Activated CD8-positive, alpha-beta memory T cell treated with anti-CD3 and anti-CD28 coated beads, Interleukin-2, amount 50 U/mL, for 1 hour (primary cell): ENCODE data around the gene GALNT4.

Experiments
- DNase-seq: peaks from one replicate; pipeline ENCODE4 v3.0.0-alpha.2; 2020; ENCODE audit errors: extremely low read depth

GALNT4 gene

DNA sequence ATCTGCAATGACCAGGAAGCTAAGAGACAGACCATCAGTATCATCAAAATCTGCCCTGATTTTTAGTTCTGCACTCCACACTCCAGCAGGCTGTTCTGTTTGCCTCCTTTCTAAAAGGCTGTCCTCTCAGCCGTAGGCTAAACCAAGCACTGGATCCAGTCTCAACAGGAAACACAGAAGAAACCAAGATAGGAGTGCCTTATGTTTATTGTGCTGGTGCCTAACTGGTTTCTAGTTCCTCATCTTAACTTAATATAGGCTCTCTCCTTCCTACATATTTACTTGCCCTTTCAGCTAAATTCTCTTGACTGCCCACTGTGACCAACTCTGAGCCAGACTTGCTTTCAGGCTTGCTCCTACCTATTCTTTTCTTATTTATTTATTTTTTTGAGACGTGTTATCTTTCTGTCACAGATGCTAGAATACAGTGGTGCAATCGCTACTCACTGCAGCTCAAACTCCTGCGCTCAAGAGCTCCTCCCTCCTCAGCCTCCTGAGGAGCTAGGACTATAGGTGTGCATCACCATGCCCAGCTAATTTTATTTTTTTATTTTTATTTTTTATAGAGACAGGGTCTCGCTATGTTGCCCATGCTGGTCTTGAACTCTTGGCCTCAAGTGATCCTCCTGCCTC is 30.8 kb downstream of the GALNT4 start:
- DNase-seq = no peak

DNA sequence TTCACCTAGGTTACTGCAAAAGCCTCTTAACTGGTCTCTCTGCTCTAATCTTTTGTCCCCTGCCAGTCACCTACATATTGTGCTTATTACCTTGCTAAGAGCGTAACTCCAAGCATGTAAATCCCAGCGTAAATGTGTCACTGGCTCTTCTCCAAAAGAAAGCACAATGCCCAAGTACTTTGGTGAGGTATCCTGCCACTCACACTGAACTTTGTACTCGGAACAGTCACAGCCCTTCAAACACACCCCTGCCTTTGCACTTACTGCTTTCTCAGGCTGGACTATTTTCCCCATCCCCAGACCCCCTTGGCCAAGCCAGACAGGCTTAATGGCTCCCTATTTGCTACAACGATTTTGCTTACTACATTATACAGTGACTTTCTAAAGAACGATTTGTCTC is 31.7 kb downstream of the GALNT4 start:
- no peak for DNase-seq

DNA sequence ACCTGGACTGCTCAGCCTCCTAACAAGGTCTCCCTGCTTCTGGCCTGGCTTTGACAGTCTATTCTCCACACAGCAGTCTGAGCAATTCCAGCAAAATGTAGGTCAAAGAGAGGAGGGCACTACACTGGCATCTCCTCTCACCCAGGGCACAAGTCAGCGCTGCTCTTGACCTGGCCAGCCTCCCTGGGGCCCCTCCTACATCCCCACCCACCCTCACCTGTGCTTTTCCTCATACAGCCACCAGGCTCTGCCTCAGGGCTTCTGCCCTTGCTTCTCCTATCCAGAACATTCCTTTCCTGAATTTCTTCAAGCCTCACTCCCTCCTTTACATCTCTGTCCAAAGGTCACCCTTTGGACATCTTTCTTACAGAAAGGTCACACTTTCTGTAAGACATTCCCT is 33.7 kb downstream of the GALNT4 start:
- no peak for DNase-seq

DNA sequence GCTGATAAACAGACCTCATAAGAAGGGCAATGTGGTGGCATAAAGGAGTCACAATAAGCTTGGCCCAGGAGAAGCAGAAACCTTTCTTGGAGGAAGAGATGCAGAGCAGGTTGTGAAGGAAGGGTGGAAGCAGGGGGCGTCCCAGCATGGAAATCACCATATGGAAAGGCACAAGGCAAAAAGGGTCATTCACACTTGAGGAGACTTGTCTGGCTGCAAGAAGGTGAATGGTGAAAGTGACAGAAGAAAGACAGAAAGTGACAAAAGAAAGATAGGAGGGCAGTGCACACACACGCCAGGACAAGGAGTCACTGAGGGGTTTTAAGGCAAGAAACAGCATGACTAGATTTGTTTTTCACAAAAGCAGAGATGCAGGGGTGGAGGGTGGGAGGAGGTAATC is 38.3 kb downstream of the GALNT4 start:
- no peak for DNase-seq

DNA sequence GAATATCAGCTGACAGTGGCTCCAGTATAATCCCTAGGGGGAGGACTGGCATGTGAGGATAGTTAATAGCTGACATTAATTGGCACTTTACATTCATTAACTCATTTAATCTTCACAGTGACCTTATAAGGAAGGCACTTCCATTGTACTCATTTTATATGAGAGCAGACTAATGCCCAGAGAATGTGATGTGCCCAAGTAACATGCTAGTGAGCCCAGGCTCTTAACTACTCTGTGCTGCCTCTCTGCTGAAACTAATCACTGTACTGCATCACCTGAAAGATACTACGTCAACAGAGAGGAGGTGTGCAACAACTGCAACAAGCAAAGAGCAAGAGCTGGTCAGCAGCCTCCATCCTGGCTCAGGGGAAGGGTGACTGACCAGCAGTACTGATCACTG is 40.1 kb downstream of the GALNT4 start:
- DNase-seq = no peak

DNA sequence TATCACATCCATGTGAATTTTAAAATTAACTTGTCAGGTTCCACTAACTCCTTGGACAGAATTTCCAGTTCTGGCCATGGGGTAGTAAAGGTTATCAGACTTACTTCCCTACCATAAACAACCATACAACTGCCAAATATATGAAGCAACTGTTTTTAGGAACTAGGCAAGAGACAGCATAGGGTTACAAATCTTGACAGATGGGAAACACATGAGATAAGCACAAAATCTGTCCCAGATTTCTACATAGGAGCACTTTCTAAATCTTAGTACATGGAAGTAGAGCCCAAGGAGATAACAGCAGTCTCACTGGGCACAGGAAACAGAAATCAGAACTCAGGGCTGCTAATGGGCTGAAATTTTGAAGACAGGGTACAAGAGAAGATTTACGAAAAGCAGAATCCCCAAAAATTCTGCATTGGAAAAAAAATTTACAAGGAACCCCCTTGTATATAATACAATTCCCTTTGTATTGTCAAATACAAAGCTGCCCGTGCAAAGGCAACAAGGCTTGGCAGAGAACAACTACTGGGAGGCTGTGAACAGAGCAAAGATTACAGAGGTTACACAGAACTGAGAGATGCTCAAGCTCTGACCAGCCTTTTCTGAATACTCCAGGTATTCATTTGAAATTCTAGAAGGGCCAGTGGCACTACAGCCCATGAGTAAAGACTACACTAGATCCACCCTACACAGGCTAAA is 43.2 kb downstream of the GALNT4 start:
- DNase-seq = no peak

DNA sequence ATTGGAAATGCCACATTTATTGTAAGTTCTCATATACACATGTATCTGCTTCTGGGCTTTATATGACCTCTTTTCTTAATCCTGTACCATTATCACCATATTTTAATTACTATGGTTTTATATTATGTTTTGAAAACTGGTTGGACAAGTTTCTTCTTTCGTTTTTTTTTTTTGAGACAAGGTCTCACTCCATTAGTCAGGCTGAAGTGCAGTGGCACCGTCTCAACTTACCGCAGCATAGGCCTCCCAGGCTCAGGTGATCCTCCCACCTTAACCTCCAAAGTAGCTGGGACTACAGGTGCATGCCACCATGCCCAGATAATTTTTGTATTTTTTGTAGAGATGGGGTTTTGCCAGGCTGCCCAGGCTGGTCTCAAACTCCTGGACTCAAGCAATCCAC is 44.6 kb downstream of the GALNT4 start:
- DNase-seq = no peak

DNA sequence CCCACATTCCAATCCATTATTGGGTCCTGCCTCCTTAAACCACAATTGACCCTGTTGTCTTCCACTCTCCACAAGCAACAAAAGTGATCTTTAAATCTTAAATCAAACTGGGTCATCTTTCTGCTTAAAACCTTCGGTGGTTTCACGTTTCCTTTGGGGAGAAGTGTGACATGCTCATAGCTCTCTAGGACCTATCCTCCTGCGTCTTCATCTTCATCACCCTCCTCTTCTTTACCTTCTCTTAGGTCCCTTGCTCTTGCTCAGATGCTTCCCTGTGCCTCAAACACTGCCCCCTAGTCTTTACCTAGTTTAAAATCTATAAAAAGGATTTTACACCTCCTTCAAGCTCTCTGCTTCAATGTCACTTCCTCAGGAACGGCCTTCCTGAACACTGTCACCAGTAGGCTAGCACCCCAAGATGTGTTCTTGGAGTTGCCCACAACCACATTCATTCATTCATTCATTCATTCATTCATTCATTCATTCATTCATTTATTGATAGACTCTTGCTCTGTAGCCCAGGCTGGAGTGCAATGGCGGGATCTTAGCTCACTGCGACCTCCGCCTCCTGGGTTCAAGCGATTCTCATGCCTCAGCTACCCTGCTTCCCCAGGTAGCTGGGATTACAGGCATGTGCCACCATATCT is 46.8 kb downstream of the GALNT4 start:
- no peak for DNase-seq

DNA sequence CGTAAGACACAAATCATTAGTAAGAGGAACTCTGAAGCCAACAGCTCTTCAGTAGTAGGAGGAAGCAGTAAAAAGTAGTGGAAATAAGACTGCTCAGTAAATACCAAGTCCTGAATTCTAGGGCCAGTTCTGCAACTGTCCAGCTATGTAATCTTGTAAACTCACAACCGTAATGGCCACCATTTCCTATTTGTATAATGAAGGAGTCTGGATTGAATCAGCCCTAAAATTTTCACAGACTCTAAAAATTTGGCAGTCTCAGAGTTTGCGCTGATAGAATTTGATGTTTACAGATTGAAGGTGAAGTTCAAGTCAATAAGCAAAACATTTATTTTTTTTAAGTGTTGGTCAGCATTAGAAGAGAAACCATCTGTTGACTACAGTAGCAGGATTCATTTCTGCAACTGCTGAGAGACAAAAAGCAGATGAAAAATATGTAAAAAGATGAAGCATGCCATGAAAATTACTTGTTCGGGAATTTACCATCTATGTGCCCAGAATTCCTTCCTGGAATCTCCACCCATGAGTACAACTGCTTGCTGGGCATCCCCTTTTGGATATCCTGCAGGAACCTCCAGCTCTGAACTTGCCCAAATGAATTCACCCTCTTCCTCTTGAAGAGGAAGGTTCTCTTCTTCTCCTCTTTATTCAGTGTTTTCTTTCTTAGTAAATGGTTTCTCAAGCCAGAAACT is 47.5 kb downstream of the GALNT4 start:
- DNase-seq = no peak

DNA sequence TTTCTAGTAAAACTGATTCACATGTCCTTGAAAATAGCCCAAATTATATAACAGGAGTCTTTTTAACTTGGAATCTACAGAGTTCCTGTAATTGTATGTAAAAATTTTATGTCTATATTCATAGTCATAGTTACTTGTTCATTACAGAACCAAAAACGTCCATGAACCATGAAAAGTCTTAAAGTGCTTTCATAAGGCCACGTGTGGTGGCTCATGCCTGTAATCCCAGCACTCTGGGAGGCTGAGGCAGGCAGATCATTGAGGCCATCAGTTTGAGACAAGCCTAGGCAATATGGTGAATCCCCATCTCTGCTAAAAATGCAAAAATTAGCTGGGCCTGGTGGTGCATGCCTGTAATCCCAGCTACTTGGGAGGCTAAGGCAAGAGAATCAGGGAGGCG is 48.4 kb downstream of the GALNT4 start:
- no peak for DNase-seq

DNA sequence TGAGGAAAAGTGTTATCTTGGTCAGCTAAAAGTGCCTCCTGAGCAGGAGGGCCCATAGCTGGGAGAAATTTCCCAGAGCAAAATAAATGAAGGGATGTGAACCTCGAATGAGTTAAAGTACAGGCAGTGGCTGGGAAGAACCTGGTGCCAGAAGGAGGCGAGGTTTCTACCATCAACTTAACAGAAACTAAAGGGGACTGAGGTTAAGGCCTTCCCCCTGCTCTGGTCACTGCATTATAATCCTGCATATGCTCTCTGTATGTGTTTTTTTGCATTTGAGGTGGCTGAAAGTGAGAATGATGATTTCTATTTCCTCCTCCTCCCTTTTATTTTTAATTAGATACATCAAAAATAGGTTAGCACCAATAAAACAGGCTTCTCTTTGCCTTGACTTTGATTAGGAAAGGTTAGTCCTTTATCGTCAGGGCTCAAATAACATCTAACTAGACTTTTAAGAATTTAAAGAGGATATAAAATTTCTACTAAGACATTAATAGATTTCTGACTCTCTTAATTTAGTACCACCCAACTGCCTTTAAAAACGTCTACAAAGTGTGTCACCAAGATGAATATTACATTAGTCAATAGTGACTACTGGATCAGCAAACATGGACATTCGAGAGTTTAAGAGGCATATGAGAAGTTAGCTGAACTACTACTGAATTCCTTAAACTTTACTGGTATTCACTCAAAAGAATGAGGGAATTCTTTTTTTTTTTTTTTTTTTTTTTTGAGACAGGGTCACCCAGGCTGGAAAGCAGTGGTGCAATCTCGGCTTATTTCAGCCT is 49.2 kb downstream of the GALNT4 start:
- no peak for DNase-seq

DNA sequence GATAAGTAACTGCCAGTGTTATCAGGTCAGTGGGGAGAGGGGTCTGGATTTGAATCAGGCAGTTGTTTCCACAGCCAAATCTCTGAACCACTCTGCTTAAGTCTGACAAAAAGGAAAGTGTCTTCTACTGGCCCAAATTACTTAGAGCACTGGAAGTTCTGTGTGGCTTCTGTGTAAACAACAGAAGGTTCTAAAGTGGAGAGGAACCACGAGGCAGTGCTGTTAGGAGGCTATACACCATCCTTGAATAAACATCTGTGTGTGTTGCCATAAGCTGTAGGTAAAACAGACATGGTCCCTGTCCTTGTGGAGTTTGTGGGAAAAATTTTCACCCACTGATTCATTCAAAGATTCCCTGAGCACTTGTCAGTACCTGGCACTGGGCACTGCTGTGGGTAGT is 50.0 kb downstream of the GALNT4 start:
- DNase-seq = no peak
